Measurements from ENCODE around the gene ODAD4. TPM values are rescaled to one million over a fixed set of nuclear protein-coding genes. Genes with fewer than 3 reads are reported as not detected.

ODAD4 gene
- total RNA-seq, 3 donors from 2014 or later (not counting 1 experiment from before 2014, with no cell fraction given), result 0.70 to 2.9 (median 0.95) TPM

DNA sequence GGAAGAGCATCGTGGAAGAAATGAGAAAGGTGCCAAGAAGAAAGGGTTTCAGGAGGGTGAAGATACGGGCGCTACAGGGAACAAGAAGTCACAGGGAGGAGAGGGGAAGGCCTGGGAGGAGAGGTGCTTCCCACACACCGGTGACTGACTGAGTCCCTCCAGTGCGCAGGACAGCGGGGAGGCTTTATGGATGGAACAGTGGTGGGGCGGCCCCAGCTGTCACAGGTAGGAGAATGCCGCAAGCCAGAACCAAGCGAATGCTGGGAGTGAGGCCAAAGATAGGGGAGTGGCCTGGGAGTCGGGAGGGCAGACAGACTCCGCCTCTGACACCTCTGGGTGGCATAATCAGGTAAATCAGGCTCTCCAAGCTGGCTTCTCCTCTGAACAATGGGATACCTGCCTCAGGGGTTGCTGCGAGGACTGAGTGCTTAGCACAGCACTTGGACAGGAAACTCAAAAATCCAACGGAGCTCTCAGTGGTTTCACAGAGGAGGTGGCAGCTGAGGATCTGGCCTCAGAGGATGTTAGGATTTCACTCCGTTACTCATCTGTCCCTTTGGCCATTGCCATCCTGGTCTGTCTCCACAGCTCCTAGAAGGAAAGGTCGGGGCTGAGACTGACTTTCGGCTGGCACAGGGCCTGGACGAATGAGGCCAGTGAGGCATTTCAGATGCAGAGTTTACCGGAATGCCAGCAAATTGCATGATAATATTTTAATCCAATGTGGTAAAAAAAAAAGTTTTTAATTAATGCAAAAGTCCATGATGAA, 35.5 kb downstream of the ODAD4 start:
- intact Hi-C loops (cut with micrococcal nuclease), result loop anchor here (1.0 to 2.0 kb wide), 2 partner anchors 47 to 51 kb away; partner anchors contain the start of genes ACLY and DNAJC7

DNA sequence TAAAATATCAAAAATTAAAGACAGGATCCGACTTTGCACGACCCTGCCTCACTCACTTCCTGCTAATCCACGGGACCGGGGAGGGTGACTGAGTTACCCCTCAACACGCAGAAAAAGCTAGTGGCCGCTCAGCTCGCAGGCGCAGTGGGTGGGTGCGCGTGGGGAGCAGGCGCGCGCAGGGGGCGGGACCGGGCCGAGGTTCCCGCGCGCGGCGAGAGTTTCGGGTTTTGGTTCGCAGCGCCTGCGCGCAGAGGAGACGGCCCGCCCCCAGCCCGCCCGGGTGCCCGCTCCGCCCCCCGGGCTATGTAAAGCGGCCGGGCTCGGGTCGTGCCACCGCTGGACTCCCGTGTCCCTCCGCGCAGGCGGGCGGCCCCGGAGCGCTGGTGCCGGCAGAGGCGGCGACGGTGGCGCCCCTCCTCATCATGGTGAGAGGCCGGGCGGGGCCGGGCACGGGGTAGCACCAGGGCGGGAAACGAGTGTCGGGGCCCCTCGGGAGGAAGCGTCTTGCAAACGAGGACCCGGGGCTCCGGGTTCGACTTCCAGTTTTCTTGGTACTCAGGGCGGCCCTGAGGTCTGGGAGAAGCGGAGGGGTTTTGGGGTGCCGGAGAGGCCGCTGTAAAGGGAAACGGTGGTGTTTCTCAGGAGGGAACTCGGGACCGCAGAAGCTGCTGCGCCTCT, 36.2 kb downstream of the ODAD4 start, which contains the start of gene CNP:
CNP (plus strand) TSS at position 333 of the 678 bp plus-strand sequence; CDS start at position 423, 90 bp downstream.
- peak within 1 kb of the TSS; percentile 72 for H3K27ac ChIP-seq (ENCODE audit: low read length)
- under 1% methylated on average over 71 of the region's 71 CpGs for WGBS (ENCODE audit: insufficient coverage)
- H3K36me3 Mint-ChIP-seq, result no peaks in the 10 kb centered on the region
- peak within 1 kb of the TSS; percentile 68 to 76 for H3K27ac Mint-ChIP-seq
- peak within 1 kb of the TSS; percentile 91 for H3K4me3 ChIP-seq (ENCODE audit: low read length)
- no peaks in the 10 kb centered on the region for H3K9me3 Mint-ChIP-seq
- H3K4me3 Mint-ChIP-seq, result peak within 1 kb of the TSS; percentile 74
- H3K9me3 ChIP-seq (ENCODE audit: control insufficient read depth, insufficient read depth, low read length), result no peaks in the 10 kb centered on the region
- intact Hi-C loops (cut with micrococcal nuclease), result loop anchor here (1.0 to 2.0 kb wide), 2 partner anchors 48 to 51 kb away; partner anchors contain the start of genes ACLY and DNAJC7
- H3K27me3 ChIP-seq (ENCODE audit: control insufficient read depth, insufficient read depth, low read length), result no peaks in the 10 kb centered on the region
- peak; percentile 92 to 95 (median 92) for ATAC-seq
- peaks cover 27% of the 10 kb centered on the region for H3K4me1 ChIP-seq (ENCODE audit: control insufficient read depth, insufficient read depth, low read length)
- TF ChIP-seq, protein P1, sequence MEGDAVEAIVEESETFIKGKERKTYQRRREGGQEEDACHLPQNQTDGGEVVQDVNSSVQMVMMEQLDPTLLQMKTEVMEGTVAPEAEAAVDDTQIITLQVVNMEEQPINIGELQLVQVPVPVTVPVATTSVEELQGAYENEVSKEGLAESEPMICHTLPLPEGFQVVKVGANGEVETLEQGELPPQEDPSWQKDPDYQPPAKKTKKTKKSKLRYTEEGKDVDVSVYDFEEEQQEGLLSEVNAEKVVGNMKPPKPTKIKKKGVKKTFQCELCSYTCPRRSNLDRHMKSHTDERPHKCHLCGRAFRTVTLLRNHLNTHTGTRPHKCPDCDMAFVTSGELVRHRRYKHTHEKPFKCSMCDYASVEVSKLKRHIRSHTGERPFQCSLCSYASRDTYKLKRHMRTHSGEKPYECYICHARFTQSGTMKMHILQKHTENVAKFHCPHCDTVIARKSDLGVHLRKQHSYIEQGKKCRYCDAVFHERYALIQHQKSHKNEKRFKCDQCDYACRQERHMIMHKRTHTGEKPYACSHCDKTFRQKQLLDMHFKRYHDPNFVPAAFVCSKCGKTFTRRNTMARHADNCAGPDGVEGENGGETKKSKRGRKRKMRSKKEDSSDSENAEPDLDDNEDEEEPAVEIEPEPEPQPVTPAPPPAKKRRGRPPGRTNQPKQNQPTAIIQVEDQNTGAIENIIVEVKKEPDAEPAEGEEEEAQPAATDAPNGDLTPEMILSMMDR (IDR thresholded peaks at IDR 0.05), result no peak
- DNase-seq, result peak; percentile 88 to 95
- H3K27me3 Mint-ChIP-seq (ENCODE audit: low read depth in 2 of 2), result no peaks in the 10 kb centered on the region
- peaks cover 7% of the 10 kb centered on the region for H3K36me3 ChIP-seq (ENCODE audit: control insufficient read depth, insufficient read depth, low read length)
- H3K4me1 Mint-ChIP-seq, result peaks cover 24 to 32% of the 10 kb centered on the region in 2 donors

More for the DNA sequence above, 35.5 kb downstream of the ODAD4 start:
- Mint-ChIP-seq H3K4me1 (peaks cover 24 to 32% of the 10 kb centered on the region in 2 donors), H3K9me3 (no peaks in the 10 kb centered on the region), H3K4me3 (peak overlapping the region; percentile 72), H3K36me3 (no peaks in the 10 kb centered on the region), H3K27me3 (ENCODE audit: low read depth in 2 of 2) (no peaks in the 10 kb centered on the region), H3K27ac (peak overlapping the region; percentile 68 to 76)
- 6% methylated on average over 18 of the region's 18 CpGs for WGBS (ENCODE audit: insufficient coverage)
- TF ChIP-seq, protein P1 (IDR thresholded peaks at IDR 0.05), result no peak
- DNase-seq (peak; percentile 27 to 79), ATAC-seq (peak; percentile 3 to 25 (median 13))
- H3K9me3 ChIP-seq (ENCODE audit: control insufficient read depth, insufficient read depth, low read length), result no peaks in the 10 kb centered on the region
- H3K4me1 ChIP-seq (ENCODE audit: control insufficient read depth, insufficient read depth, low read length), result peaks cover 27% of the 10 kb centered on the region
- peaks cover 7% of the 10 kb centered on the region for H3K36me3 ChIP-seq (ENCODE audit: control insufficient read depth, insufficient read depth, low read length)
- peak overlapping the region; percentile 60 for H3K4me3 ChIP-seq (ENCODE audit: low read length)
- H3K27ac ChIP-seq (ENCODE audit: low read length), result peak overlapping the region; percentile 72
- no peaks in the 10 kb centered on the region for H3K27me3 ChIP-seq (ENCODE audit: control insufficient read depth, insufficient read depth, low read length)

DNA sequence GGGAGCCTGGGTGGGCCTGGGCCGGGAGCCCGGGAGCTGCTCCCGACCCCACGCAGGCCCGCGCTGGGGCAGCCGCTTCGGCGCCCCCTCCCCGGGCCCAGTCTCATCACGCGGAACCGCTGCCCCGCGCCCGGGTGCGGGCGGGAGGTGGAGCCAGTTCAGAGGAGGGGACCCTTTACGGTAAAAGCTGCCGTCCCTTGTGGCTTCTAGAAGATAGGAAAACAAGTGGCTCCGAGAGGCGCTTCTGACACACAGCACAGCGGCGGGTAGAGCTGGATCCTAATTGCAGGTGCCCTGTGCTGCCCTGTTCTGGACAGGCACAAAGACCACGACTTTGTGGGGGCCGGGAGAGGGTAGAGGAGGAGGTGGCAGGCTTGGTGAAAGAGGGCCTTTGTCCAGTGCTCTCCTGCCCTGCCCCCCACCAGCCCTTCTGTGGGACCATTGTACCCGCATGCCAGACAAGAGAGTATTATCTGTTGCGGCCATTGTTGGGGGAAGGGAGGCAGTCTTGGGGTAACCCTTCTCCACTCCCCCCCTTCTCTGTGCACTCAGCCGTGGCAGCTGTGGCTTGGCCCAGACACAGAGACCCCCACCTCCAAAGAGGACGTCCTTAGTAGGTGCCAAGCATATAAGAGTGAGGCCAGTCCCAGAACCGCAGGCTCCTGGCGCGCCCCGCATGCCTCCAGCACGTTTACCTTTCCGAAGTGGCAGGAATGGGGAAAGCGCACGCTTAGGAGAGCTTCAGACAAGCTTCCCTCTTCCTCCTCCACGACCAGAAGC, 36.9 kb downstream of the ODAD4 start:
- ATAC-seq, result peak in 2 of 3 donors; percentile 1 to 4
- Histone ChIP-seq H3K4me1 (ENCODE audit: control insufficient read depth, insufficient read depth, low read length) (peaks cover 34% of the 10 kb centered on the region), H3K27me3 (ENCODE audit: control insufficient read depth, insufficient read depth, low read length) (no peaks in the 10 kb centered on the region), H3K9me3 (ENCODE audit: control insufficient read depth, insufficient read depth, low read length) (no peaks in the 10 kb centered on the region), H3K36me3 (ENCODE audit: control insufficient read depth, insufficient read depth, low read length) (peaks cover 11% of the 10 kb centered on the region), H3K4me3 (ENCODE audit: low read length) (peak overlapping the region; percentile 91), H3K27ac (ENCODE audit: low read length) (peak overlapping the region; percentile 67)
- Mint-ChIP-seq H3K4me3 (peak overlapping the region; percentile 74), H3K36me3 (no peaks in the 10 kb centered on the region), H3K27ac (peak overlapping the region; percentile 18 to 76), H3K9me3 (no peaks in the 10 kb centered on the region), H3K4me1 (peaks cover 25 to 35% of the 10 kb centered on the region in 2 donors), H3K27me3 (ENCODE audit: low read depth in 2 of 2) (no peaks in the 10 kb centered on the region)
- intact Hi-C loops (cut with micrococcal nuclease), result loop anchor here (2.0 kb wide), 1 partner anchor 49 kb away; the partner anchor contains the start of gene ACLY
- TF ChIP-seq, protein P1 (IDR thresholded peaks at IDR 0.05), result no peak
- 24% methylated on average over 38 of the region's 39 CpGs for WGBS (ENCODE audit: insufficient coverage)
- DNase-seq, result peak in 1 of 2 donors; percentile 57

Measured in natural killer cell (primary cell).